Measurements from ENCODE around the gene MCU. TPM values are rescaled to one million over a fixed set of nuclear protein-coding genes. Genes with fewer than 3 reads are reported as not detected.

MCU gene
- total RNA-seq, 4 donors from 2014 or later, result 13.2 to 29.8 (median 16.3) TPM

DNA sequence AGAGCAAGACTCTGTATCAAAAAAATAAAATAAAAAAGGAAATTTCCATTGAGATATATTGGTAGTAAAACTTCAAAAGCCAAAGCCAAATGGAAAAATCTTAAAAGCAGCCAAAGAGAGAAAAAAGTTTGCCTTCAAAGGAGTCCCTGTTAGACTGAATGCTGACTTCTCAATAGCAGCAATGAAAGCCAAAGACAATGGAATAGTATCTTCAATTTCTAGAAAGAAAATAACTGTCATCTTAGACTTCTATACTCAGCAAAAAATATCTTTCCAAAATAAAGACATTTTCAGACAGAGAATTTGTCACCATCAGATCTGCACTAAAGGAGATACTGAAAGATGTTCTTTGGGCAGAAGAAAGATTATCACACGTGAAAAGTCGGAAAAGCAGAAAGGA is 187.3 kb downstream of the MCU start:
- DNase-seq (ENCODE audit: low spot score) (no peak), ATAC-seq (ENCODE audit: low FRiP score) (no peak)
- TF ChIP-seq, protein P1, sequence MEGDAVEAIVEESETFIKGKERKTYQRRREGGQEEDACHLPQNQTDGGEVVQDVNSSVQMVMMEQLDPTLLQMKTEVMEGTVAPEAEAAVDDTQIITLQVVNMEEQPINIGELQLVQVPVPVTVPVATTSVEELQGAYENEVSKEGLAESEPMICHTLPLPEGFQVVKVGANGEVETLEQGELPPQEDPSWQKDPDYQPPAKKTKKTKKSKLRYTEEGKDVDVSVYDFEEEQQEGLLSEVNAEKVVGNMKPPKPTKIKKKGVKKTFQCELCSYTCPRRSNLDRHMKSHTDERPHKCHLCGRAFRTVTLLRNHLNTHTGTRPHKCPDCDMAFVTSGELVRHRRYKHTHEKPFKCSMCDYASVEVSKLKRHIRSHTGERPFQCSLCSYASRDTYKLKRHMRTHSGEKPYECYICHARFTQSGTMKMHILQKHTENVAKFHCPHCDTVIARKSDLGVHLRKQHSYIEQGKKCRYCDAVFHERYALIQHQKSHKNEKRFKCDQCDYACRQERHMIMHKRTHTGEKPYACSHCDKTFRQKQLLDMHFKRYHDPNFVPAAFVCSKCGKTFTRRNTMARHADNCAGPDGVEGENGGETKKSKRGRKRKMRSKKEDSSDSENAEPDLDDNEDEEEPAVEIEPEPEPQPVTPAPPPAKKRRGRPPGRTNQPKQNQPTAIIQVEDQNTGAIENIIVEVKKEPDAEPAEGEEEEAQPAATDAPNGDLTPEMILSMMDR (IDR thresholded peaks at IDR 0.05), result no peak

DNA sequence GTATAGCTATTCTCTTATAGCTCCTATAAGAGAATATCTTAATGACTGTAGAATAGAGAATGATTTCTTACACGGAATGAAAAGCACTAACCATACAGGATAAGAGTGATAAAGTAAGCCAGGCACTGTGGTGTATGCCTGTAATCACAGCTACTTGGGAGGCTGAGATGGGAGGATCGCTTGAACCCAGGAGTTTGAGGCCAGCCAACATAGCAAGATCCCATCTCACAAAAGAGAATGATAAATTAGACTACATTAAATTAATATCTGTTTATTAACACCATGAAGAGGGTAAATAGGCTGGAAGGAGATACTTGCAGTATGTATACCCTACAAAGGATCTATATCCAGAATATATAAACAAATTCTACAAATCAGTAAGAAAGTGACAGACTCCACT is 189.3 kb downstream of the MCU start:
- no peak for ATAC-seq (ENCODE audit: low FRiP score)
- DNase-seq (ENCODE audit: low spot score), result no peak

DNA sequence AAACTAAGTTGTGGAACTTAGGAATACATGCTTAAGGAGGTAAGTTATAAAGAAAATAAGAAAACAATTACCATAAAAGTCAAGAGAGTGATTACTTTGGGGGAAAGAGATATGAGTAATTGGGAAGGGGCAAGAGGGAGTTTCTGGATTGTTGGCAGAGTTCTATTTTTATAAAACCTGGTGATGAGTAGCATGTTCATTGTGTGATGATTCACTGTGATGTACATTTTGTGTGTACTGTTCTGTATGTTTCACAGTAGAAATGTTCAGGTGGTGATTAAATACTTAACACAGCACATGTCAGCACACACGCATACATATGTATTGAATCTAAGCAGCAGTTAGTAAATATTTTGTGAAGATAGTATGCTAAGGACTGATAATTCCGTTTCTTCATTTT is 191.9 kb downstream of the MCU start:
- ATAC-seq (ENCODE audit: low FRiP score) (no peak), DNase-seq (ENCODE audit: low spot score) (no peak)
- TF ChIP-seq, protein P1 (IDR thresholded peaks at IDR 0.05), result no peak

More for the DNA sequence above, 189.3 kb downstream of the MCU start:
- TF ChIP-seq, protein P1 (IDR thresholded peaks at IDR 0.05), result no peak

DNA sequence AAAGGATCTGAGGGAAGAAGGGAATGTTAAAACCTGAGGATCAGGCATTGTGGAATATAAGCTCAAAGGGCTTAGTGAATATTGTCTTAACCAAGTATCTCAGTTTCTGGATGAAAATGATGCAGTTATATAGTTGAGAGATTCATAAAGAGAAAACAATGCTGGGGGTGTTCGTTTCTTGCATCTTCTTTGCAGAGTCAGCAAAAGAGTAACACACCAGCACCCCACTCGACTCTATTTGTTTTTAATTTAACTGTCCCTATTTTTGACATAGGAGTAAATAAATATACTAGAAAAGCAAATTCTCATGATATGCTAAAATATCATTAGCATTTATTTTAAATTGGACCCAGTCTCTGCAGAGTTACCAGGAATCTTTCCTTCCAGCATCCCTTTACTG is 194.0 kb downstream of the MCU start:
- TF ChIP-seq, protein P1 (IDR thresholded peaks at IDR 0.05), result no peak
- ATAC-seq (ENCODE audit: low FRiP score) (no peak), DNase-seq (ENCODE audit: low spot score) (no peak)

DNA sequence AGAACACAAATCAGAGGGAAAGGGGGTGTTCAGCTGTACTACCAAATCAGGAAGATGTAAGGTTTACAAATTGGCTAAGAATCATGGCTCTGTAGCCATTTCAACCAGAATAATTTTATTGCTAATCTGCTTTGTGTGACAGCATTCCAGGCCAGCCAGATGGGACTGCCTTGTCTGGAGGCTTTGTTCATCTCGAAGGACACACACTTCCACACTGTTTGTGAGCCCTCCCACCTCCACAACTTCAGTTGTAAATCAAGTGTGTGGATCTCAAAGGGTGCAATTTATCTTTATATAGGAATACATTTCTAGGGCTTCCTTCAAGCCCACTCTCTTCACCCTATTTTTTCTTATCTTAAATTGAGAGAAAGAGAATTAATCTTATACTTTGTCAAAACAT is 194.7 kb downstream of the MCU start:
- TF ChIP-seq, protein P1 (IDR thresholded peaks at IDR 0.05), result no peak
- DNase-seq (ENCODE audit: low spot score) (no peak), ATAC-seq (ENCODE audit: low FRiP score) (no peak)

DNA sequence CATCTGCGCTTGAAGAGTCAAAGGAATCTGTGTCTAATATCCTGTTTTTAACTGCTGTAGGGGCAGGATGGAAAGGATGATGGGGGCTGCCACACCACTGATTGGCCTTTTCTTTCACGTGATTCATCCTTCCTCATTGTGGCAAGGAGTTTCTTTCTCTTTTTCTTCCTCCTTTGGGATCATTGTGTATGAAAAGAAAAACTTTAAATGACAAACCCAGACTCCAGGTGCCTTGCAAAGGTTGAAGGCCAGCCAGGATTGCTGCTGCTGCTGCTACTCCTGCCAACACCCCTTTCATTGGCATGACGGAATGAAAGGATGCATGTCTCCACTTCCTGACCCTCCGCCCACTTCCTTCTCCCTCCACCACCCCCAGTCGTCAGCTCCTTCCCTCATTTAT is 195.1 kb downstream of the MCU start:
- ATAC-seq (ENCODE audit: low FRiP score) (no peak), DNase-seq (ENCODE audit: low spot score) (no peak)

DNA sequence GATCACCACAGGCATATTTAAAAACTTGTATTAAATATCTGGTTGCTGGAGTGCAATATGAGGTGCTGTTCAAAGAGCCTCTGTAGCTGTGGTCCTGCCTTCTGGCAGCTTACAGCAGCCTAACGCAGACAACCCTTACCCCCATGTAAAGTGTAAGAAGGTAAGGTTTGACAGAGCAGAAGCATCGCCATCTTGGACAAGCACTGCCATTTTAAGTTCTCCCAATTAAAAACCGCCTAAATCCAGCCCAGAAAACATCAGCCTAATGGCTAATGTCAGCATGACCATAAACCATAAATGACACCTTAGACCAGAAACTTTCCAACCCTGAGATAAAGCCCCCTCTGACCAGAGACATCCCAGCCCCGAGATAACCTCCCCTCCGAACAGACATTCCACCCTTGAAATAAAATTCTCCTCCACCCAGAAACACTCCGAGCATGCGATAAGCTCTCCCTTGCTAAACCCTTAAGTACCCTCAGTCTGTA is 196.3 kb downstream of the MCU start:
- ATAC-seq (ENCODE audit: low FRiP score), result no peak
- no peak for DNase-seq (ENCODE audit: low spot score)
- TF ChIP-seq, protein P1 (IDR thresholded peaks at IDR 0.05), result no peak

More for the DNA sequence above, 195.1 kb downstream of the MCU start:
- TF ChIP-seq, protein P1 (IDR thresholded peaks at IDR 0.05), result no peak
